NCI-H1092 treated with DMSO at 0.1 percent for 48 hours (cell line): ENCODE measurements around the gene SPEF2.

Source experiments
- DNase-seq: peaks from one replicate; lab custom pipeline; 2025; lab: John Stamatoyannopoulos, UW

The SPEF2 gene, protein sequence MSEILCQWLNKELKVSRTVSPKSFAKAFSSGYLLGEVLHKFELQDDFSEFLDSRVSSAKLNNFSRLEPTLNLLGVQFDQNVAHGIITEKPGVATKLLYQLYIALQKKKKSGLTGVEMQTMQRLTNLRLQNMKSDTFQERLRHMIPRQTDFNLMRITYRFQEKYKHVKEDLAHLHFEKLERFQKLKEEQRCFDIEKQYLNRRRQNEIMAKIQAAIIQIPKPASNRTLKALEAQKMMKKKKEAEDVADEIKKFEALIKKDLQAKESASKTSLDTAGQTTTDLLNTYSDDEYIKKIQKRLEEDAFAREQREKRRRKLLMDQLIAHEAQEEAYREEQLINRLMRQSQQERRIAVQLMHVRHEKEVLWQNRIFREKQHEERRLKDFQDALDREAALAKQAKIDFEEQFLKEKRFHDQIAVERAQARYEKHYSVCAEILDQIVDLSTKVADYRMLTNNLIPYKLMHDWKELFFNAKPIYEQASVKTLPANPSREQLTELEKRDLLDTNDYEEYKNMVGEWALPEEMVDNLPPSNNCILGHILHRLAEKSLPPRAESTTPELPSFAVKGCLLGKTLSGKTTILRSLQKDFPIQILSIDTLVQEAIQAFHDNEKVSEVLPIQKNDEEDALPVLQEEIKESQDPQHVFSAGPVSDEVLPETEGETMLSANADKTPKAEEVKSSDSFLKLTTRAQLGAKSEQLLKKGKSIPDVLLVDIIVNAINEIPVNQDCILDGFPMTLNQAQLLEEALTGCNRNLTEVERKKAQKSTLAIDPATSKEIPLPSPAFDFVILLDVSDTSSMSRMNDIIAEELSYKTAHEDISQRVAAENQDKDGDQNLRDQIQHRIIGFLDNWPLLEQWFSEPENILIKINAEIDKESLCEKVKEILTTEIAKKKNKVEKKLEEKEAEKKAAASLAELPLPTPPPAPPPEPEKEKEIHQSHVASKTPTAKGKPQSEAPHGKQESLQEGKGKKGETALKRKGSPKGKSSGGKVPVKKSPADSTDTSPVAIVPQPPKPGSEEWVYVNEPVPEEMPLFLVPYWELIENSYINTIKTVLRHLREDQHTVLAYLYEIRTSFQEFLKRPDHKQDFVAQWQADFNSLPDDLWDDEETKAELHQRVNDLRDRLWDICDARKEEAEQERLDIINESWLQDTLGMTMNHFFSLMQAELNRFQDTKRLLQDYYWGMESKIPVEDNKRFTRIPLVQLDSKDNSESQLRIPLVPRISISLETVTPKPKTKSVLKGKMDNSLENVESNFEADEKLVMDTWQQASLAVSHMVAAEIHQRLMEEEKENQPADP (N-terminal part only)

DNA sequence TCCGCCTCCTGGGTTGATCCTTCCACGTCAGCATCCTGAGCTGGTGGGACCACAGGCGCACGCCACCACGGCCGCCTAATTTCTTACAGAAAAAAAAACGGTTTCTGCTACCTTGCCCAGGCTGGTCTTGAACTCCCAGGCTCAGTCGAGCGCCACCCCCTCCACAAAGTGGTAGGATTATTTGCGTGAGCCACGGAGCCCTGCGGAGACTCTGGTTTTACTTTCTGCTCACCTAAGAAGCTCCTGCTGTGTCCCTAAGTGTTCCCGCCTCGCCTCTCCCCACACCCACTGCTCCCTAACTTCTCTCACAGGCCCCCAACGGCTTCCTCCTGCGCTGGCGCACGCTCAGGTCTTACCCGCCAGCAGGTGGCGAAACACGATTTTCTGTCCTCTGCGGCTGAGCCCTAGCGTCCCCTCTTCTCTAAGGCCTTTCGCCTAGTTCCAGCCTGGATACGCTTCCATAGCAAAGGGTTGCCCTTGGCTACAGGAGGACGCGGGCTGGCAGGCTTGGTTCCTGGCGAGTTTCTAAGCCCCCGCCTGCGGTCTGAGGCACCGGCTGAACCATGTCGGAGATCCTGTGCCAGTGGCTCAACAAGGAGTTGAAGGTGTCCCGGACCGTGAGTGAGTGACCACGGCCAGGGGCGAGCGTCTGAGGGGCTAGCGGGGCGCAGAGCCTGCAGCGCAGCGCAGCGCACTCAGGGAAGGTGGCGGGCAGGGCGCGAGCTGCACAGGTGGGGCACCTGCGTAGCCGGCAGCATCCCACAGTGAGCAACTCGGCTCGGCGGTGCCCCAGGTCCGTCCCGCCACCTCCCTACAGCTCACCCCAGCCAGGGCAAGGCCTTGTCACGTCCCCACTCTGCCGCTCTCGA is at the start of gene SPEF2:
TSS of gene SPEF2 (plus strand) at position 429 of the 869 bp plus-strand sequence. CDS start at position 564, 135 bp downstream.
- peak; percentile 25 for DNase-seq

DNA sequence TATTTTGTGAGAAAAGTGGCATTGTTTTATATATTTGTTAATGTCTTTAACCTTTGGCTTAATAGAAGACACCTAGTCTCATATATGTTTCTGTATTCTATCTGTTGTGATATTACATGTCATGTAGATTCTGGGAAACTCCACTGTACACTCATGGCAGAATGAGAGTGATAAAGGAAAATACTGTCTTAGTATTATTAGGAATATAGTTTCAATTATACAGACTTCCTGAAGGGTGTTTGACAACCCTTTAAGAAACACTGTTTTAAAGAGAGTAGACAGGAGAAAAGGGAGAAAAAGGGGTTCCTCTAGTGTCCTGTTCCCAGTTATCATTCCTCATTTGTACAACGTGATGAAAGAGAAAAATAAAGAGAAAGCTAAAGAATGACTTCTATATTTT is 42.1 kb upstream of the SPEF2 start:
- no peak for DNase-seq

DNA sequence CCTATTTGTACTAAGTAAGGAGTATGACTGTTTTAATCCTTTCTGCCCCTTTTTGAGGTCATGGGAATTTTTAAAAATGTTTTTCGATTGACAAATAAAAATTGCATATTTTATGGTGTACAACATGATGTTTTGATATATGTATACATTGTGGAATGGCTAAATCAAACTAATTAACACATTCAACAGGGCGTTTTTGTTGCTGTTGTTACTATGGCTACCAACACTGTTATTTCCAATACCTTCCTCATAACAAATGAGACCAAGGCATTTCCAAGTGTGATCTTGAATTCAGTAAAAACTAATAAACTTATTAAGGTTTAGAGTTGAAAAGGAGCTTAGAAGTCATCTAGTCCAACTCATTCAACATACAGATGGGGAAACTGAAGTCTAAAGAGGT is 30.2 kb upstream of the SPEF2 start:
- DNase-seq, result no peak

DNA sequence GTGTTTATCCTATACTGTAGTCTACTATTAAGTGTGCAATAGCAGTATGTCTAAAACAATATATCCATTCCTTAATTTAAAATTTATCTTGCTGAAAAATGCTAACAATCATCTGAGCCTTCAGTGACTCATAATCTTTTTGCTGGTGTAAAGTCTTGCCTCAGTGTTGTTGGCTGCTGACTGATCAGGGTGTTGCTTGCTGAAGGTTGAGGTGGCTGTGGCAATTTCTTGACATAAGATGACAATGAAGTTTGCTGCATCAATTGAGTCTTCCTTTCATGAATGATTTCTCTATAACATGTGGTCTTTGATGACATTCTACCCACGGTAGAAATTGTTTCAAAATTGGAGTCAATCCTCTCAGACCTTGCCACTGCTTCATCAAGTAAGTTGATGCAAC is 24.3 kb upstream of the SPEF2 start:
- no peak for DNase-seq

DNA sequence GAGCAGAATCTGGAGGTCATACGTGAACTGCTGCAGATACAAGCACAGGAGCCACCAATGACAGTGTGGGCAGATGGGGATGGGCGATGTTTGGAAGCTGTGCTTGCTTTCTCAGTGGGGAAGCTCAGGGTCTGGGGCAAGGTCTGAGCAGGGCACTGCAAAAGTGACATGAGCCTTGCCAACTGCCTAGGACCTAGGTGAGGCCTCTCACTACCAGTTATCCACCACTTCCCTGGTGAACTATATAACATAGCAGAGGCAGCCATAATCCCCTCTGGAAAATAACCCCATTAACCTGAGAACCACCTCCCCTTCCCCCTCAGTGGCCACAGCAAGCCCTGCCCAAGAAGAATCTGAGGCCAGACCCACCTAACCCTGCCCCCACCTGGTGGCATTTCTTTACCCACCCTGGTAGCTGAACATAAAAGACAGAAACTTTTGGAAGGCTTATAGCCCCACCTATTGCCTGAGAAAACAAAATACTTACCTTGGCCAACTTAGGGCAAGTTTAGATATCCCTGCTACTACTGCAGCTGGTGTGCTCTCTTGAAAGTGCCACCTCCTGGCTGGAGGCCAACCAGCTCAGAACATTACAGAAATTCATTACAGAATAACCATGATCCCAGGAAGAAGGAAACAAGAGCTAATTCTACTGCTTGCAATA is 18.8 kb upstream of the SPEF2 start:
- no peak for DNase-seq

DNA sequence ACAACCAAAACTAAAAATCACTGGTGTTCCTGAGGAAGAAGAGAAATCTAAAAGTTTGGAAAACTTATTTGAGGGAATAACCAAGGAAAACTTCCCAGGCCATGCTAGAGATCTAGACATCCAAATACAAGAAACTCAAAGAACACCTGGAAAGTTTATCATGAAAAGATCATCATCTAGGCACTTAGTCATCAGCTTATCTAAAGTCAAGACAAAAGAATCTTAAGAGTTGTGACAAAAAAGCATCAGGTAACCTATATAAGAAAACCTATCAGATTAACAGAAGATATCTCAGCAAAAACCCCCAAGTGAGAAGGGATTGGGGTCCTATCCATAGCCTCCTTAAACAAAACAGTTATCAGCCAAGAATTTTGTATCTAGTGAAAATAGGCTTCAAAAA is 17.1 kb upstream of the SPEF2 start:
- DNase-seq, result no peak

DNA sequence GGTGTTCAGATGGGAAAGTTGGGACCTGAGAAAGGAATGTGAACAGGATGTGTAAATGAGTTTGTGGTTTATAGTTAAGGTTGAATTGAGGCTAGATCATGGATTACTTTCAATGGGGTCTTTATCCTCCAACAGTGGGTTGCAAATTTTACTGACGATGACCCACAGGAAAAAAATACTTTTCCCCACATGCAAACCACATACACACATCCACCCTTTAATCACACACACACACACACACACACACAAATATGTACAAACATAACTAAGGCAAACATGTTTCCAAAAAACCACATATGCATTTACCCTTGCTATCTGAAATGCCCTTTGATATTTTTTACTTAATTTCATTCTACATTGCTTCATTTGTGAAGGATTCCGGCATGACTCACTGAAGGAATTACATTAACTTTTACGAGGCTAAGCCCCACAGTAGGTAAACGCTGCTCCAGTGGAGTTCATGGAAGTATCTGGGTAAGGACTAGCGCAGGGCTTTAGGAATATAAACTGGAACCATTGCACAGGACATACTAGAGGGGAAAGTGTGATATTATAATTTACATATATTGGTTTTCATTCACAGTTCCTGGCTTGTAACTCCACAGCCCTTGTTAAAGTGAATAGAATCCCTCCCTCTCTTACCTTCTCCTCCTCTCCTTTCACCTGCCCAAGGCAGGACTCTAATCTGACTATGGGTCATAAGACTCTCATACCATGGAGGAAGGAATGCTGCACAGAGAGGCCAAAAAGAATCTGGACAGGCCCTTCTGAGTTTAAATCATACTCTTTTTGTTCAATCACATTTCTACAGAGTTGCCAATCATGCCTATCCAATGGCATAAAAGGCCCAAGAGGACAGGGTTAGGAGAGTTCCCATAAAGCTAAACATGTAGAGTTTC is 8.5 kb upstream of the SPEF2 start:
- no peak for DNase-seq

DNA sequence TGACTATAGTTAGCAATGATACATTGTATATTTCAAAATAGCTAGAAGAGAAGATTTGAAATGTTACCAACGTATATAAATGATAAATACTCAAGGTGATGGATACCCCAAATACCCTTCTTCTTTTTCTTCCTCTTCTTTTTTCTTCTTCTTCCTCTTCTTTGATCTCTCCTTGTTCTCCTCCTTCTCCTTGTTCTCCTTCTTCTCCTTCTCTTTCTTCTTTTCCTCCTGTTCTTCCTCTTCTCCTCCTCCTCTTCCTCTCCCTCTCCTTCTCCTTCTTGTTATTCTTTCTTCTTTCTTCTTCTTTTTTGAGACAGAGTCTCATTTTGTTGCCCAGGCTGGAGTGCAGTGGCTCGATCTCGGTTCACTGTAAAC is 616 bp upstream of the SPEF2 start:
- no peak for DNase-seq

DNA sequence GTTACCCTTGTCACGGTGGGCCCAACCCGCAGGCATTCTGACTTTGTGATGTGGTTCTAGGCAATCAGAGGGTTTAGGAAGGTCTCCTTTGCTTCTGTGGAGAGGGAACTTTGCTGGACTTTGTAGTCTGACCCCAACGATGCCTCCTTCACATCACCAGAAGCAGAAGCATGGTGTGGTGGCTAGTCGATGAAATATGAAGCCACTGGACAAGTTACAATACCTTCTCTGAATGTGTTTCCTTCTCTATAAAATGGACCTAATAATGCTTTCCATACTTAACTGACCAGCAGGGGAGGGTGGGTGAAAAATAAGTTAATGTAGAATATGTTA is 607 bp downstream of the SPEF2 start:
- DNase-seq, result no peak

DNA sequence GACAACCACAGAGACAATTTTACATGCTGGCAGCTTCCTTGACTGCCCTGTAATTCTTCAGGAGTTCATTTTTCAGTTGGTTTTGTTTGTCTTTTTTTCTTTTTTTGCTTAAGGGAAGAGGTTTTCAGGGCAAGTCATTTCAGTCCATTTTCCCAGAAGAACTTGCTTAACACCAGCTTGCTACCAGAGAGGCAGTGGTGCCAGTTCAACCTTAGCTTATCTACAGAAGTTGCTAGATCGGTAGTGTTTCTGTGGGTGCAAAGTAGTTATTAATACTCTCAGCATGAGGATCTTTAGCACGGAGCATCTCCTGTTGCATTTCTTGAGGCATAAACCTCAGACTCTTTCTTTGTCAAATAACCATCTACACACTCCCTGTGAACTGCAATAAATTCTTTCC is 1.1 kb downstream of the SPEF2 start:
- no peak for DNase-seq

DNA sequence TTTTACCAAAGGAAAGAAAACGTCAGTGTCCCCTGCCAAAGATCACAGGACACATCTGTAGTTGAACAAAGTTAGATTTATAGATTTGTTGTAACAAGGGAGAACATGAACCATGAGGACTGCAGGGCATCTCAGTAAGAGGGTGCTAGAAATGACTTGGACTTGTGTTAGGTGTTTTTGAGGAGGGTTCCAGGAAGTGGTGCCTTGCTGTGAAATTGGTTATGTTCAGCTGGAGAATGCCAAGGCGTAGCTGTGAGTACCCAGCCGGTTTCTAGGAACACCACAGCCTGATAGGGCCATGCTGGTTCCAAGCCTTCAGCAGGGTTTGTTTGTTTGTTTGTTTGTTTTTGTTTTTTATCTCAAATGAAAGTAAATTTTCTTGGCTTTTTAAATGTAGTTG is 5.3 kb downstream of the SPEF2 start:
- DNase-seq, result no peak

DNA sequence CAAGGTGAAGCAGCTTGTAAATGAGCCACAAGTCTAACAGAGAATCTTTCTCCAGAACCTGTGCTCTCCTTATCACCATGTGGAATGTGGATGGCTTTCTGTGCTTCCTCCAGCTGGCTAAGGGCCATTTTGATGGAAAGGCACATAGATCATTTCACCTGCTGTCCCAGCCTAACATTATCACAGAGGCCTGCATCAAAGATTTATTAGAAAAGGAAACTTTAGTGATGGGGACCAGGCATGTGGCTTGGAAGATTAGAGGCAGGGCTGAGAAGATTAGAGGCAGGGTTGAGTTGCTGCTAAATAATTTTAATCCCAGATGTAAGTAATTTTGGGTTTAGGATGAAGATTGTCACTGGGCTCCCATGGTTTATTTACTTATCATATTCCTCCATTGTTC is 6.3 kb downstream of the SPEF2 start:
- no peak for DNase-seq

DNA sequence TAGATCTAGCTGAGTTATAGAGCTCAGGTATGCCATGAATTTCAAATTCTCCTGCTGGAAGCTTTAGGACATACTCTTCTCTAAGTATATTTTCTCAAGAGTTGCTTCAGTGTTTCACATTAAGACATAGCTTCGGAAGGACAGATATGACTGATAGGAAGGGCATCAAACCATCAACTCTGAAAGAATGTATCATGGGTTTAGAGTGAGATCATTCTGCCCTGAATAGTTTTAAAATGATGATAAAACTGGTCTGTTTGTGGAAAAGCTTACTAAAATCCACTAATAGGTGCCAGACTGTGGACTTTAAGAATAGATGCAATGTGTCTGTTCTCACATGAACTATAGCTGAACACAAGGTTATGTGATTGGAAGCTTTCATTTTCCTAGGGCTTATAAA is 8.4 kb downstream of the SPEF2 start:
- no peak for DNase-seq

DNA sequence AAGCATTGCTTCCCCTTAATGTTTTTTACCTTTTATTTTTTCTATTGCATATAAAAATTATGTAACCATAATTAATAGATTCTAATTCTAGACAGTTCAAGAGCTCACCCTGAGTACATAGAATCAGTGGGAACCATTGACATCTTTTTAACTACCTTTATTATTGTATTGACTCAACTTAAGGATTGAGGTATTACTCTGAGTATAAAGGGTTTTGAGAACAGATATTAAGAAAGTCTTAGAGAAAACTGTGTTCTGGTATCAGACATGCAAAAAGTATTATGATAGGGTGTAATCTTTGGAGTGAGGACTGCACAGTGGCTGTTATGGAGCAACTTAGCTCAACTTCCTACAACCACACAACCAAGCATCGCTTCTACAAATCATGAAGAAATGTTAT is 8.9 kb downstream of the SPEF2 start:
- no peak for DNase-seq

DNA sequence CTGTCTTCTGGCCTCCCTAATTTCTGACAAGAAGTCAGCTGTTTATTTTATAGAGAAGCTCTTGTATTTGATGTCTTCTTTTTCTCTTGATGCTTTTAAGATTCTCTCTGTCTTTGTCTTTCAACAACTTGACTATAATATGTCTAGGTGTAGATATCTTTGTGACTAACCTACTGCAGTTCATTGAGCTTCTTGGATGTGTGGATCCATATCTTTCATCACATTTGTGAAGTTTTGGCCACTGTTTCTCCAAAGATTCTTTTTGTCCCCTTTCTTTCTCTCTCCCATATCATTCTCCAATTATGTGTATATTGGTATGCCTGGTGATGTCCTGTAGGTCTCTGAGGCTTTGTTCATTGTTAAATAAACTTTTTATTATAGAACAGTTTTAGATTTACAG is 16.7 kb downstream of the SPEF2 start:
- no peak for DNase-seq

DNA sequence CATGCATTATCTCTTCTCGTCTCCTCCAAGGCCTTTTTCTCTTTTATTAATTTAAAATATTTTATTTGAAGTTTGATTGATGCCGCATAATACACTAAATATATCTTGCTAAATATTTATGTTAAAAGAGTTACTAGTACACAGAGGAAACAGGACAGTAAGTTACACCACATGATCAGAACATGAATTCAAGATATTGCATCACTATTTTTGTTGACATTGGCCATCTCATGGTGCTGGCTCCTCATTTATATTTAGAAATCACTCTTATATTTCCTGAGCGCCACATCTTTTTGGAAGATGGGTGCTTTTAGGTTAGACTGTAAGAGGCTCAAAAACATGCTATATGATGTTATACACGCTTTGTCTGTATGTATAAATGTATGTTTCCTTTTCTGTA is 23.0 kb downstream of the SPEF2 start:
- no peak for DNase-seq

DNA sequence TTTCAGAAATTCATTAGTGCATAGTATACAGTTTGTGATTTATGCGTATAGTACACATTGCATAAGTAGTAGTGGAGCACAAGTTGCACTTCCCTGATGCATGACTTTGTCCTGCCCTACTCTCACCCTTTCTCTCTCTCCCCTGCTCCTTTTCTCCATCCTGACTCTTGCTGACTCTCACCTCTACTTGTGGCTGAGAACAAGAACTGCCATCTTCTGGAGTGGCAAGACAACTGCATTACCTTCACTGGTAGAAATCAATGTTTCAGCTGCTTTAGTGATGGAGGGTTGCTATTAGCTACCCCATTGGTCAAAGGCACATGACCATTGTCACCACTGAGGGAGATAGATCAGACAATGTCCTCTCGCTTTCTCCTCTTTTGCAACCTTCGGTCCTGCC is 26.9 kb downstream of the SPEF2 start:
- no peak for DNase-seq

DNA sequence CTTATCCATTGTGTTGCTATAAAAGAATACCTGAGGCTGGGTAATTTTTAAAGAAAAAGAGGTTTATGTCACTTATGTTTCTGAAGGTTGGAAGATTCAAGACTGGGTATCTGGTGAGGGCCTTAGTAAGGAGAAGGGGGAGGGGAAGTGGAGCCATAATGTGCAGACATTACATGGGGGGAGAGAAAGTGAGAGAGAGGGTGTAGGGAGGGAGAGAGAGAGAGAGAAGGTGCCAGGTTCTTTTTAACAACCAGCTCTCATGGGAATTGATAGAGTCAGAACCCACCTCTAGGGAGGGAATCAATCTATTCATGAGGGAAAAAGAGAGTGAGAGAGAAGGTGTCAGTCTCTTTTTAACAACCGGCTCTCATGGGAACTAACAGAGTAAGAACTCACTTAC is 29.5 kb downstream of the SPEF2 start:
- no peak for DNase-seq

DNA sequence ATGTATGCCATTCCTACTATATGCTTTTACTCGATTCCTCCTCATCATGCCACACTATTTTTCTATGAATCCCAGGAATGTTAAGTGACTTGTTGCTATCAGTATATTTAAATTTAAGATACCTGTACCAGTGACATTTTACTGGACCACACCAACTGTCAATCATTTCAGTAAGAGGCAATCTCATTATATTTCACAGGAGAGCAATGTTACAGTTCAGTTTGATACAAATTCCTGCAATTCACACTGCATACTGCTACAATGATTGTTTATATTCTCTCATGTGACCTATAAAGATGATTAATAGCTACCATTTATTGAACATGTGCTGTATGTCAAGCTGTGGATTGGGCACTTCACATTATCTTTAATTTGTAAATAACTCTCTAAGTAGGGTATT is 30.0 kb downstream of the SPEF2 start:
- DNase-seq, result no peak
